CD4-positive, alpha-beta memory T cell (primary cell): Measurements from ENCODE around the gene RPL23. TPM values are rescaled to one million over a fixed set of nuclear protein-coding genes. Genes with fewer than 3 reads are reported as not detected.
A peak's percentile ranks its signal among the peaks of the same experiment; 100 is the strongest.

ENCODE experiments used
- CTCF ChIA-PET: fragments of 350-600 bp; sonication (Branson Sonifier 250); formaldehyde crosslinking; loops from one replicate; lab custom pipeline; 2021; ENCODE audit warnings: inconsistent platforms; ENCODE audit not compliant: partially characterized antibody; lab: Charles Lee
- POLR2A ChIA-PET: fragments of 350-600 bp; sonication (Branson Sonifier 250); formaldehyde crosslinking; loops from one replicate; lab custom pipeline; 2021; ENCODE audit not compliant: partially characterized antibody; lab: Charles Lee
- DNase-seq, 5 donors: peaks; one replicate each; pipeline versions ENCODE4 v3.0.0 to v3.0.0-alpha.2; 2020 to 2022; ENCODE audit warnings: mixed read lengths in 1 of 5
- H3K27ac ChIP-seq: one replicate; pipeline ENCODE4 v1.7.0; 2013; ENCODE audit warnings: low read depth, low read length
- H3K27me3 ChIP-seq: 2 replicates; pipeline ENCODE4 v1.7.0; 2013; ENCODE audit warnings: mild to moderate bottlenecking, low read length, moderate library complexity; ENCODE audit not compliant: insufficient read depth
- H3K36me3 ChIP-seq: 2 replicates; pipeline ENCODE4 v1.7.0; 2013; ENCODE audit warnings: mild to moderate bottlenecking, low read length, moderate library complexity; ENCODE audit not compliant: insufficient read depth
- H3K4me1 ChIP-seq: 2 replicates; pipeline ENCODE4 v1.7.0; 2013; ENCODE audit warnings: mild to moderate bottlenecking, low read length, moderate library complexity; ENCODE audit not compliant: insufficient read depth
- H3K4me3 ChIP-seq, 2 donors: one replicate each; pipeline ENCODE4 v1.7.0; 2013; ENCODE audit warnings: low read length in 2 of 2, mild to moderate bottlenecking in 1 of 2
- H3K9me3 ChIP-seq, 2 donors: one replicate each; pipeline ENCODE4 v1.7.0; 2013; ENCODE audit warnings: low read length in 2 of 2, control low read depth in 1 of 2; ENCODE audit not compliant: control insufficient read depth in 1 of 2
- H3K27ac Mint-ChIP-seq, 7 donors: one replicate each; pipeline ENCODE4 v1.8.0; 2020 to 2021; ENCODE audit warnings: mixed read lengths in 7 of 7, mild to moderate bottlenecking in 6 of 7, inconsistent platforms in 3 of 7, moderate library complexity in 3 of 7
- H3K27me3 Mint-ChIP-seq, 2 donors: one replicate each; pipeline ENCODE4 v1.8.0; 2020 to 2021; ENCODE audit warnings: mixed read lengths in 2 of 2
- H3K36me3 Mint-ChIP-seq, 2 donors: one replicate each; pipeline ENCODE4 v1.8.0; 2020 to 2021; ENCODE audit warnings: mixed read lengths in 2 of 2, inconsistent platforms in 1 of 2, mild to moderate bottlenecking in 1 of 2
- H3K4me1 Mint-ChIP-seq, 4 donors: one replicate each; pipeline ENCODE4 v1.8.0; 2020 to 2021; ENCODE audit warnings: mixed read lengths in 4 of 4, mild to moderate bottlenecking in 1 of 4
- H3K4me3 Mint-ChIP-seq, 8 donors: one replicate each; pipeline ENCODE4 v1.8.0; 2020 to 2021; ENCODE audit warnings: mixed read lengths in 8 of 8, mild to moderate bottlenecking in 7 of 8, moderate library complexity in 6 of 8, inconsistent platforms in 3 of 8
- H3K9me3 Mint-ChIP-seq, 8 donors: one replicate each; pipeline ENCODE4 v1.8.0; 2020 to 2021; ENCODE audit warnings: mixed read lengths in 8 of 8, mild to moderate bottlenecking in 5 of 8, inconsistent platforms in 3 of 8, moderate library complexity in 1 of 8
- intact Hi-C: fragments of 100-400 bp; cut with micrococcal nuclease; formaldehyde crosslinking; loops from one replicate; pipeline ENCODE4 v1.15.1; 2023
- polyA plus RNA-seq, 2 donors: library from polyadenylated mRNA; unstranded; fragments of 300-500 nt; fragmentation: Illumina TruSeq; gene quantifications; one replicate each; pipeline ENCODE4 v1.2.3, GENCODE V29; 2021
- total RNA-seq, 2 experiments: library from RNA; stranded (reverse); gene quantifications; one replicate each; pipeline ENCODE4 v1.2.3, GENCODE V29; 2021

Gene RPL23
- total and polyA plus RNA-seq, 4 experiments from 2014 or later, result 728 to 1,572 (median 1,413) TPM

GRCh38 chr17:38869526-38870258 is 16.2 kb upstream of the RPL23 start, which contains the start of gene LASP1:
Gene LASP1, plus strand, starts transcription at chr17:38870058. Its CDS starts 132 bp downstream, at chr17:38870190.
- H3K27ac ChIP-seq, result peak within 1 kb of the TSS; percentile 88
- Mint-ChIP-seq H3K36me3 (peaks cover 4 to 37% of the 10 kb centered on the region in 2 donors), H3K4me1 (peaks cover 39 to 70% (median 49%) of the 10 kb centered on the region in 4 donors), H3K4me3 (peak within 1 kb of the TSS; percentile 93 to 100 (median 98)), H3K27ac (peak within 1 kb of the TSS; percentile 96 to 100 (median 98)), H3K9me3 (peaks cover 0 to 9% (median 0%) of the 10 kb centered on the region in 8 donors), H3K27me3 (peaks cover 0 to 7% of the 10 kb centered on the region in 2 donors)
- peak; percentile 86 to 89 (median 88) for DNase-seq
- CTCF ChIA-PET, result interaction anchor here (0.6 to 4.1 kb wide), 18 partner anchors 10 to 330 kb away, joined by 3 to 41 read pairs (median 6); partner anchors contain the start of genes CWC25, LASP1NB, RPL19 and RPL23
- POLR2A ChIA-PET, result interaction anchor here (0.6 to 9.5 kb wide), 30 partner anchors 14 to 369 kb away, joined by 3 to 229 read pairs (median 10); partner anchors contain the start of genes CWC25, FBXO47, LASP1NB and MLLT6
- H3K36me3 ChIP-seq, result peaks cover 6% of the 10 kb centered on the region
- no peaks in the 10 kb centered on the region for H3K9me3 ChIP-seq
- peaks cover 52% of the 10 kb centered on the region for H3K4me1 ChIP-seq
- intact Hi-C loops, result loop anchor here (1.0 to 5.0 kb wide), 10 partner anchors 16 to 284 kb away; partner anchors contain the start of genes CWC25, FBXO47, LASP1NB and RPL23
- H3K4me3 ChIP-seq, result peak within 1 kb of the TSS; percentile 89 to 99
- H3K27me3 ChIP-seq, result no peaks in the 10 kb centered on the region

- H3K9me3 ChIP-seq, result no peaks in the 10 kb centered on the region
- H3K4me1 Mint-ChIP-seq, result peaks cover 35 to 63% (median 44%) of the 10 kb centered on the region in 4 donors
- intact Hi-C loops, result loop anchor here (1.0 kb wide), 4 partner anchors 16 to 284 kb away; partner anchors contain the start of gene RPL23
- H3K27ac ChIP-seq, result peak overlapping the region; percentile 88
- H3K4me1 ChIP-seq, result peaks cover 45% of the 10 kb centered on the region
- peak; percentile 85 to 91 (median 87) for DNase-seq
- H3K4me3 Mint-ChIP-seq, result peak overlapping the region; percentile 93 to 100 (median 96)
- peaks cover 0 to 7% of the 10 kb centered on the region in 2 donors for H3K27me3 Mint-ChIP-seq
- peaks cover 0 to 9% (median 0%) of the 10 kb centered on the region in 8 donors for H3K9me3 Mint-ChIP-seq
- no peaks in the 10 kb centered on the region for H3K27me3 ChIP-seq
- POLR2A ChIA-PET, result interaction anchor here (0.6 to 9.5 kb wide), 28 partner anchors 14 to 369 kb away, joined by 3 to 229 read pairs (median 11); partner anchors contain the start of genes CWC25, FBXO47, LASP1NB and MLLT6
- peak overlapping the region; percentile 66 to 99 for H3K4me3 ChIP-seq
- peak overlapping the region; percentile 96 to 100 (median 97) for H3K27ac Mint-ChIP-seq
- CTCF ChIA-PET, result interaction anchor here (0.5 to 4.1 kb wide), 23 partner anchors 10 to 1242 kb away, joined by 3 to 41 read pairs (median 5); partner anchors contain the start of genes CWC25, LASP1NB, RPL19 and RPL23
- peaks cover 6% of the 10 kb centered on the region for H3K36me3 ChIP-seq
- H3K36me3 Mint-ChIP-seq, result peaks cover 4 to 37% of the 10 kb centered on the region in 2 donors
Observed at GRCh38 chr17:38868817-38869525, 15.4 kb upstream of the RPL23 start.

- Histone ChIP-seq H3K9me3 (no peaks in the 10 kb centered on the region), H3K4me1 (peaks cover 37% of the 10 kb centered on the region), H3K4me3 (peak overlapping the region; percentile 66 to 99), H3K36me3 (peaks cover 6% of the 10 kb centered on the region), H3K27me3 (no peaks in the 10 kb centered on the region), H3K27ac (peak overlapping the region; percentile 88)
- ChIA-PET CTCF (interaction anchor here (0.5 to 4.1 kb wide), 21 partner anchors 13 to 1243 kb away, joined by 3 to 41 read pairs (median 4); partner anchors contain the start of genes LASP1NB, PLXDC1 and RPL23), POLR2A (interaction anchor here (1.0 to 9.5 kb wide), 17 partner anchors 15 to 332 kb away, joined by 3 to 229 read pairs (median 17); partner anchors contain the start of genes CWC25, FBXO47, MLLT6 and PIP4K2B)
- H3K4me3 Mint-ChIP-seq, result peak overlapping the region; percentile 93 to 100 (median 96)
- peaks cover 0 to 9% (median 0%) of the 10 kb centered on the region in 8 donors for H3K9me3 Mint-ChIP-seq
- peak in 1 of 5 donors; percentile 61 for DNase-seq
- peaks cover 0 to 7% of the 10 kb centered on the region in 2 donors for H3K27me3 Mint-ChIP-seq
- intact Hi-C loops, result no loop called here
- peak overlapping the region; percentile 96 to 100 (median 97) for H3K27ac Mint-ChIP-seq
- peaks cover 4 to 35% of the 10 kb centered on the region in 2 donors for H3K36me3 Mint-ChIP-seq
- H3K4me1 Mint-ChIP-seq, result peaks cover 28 to 55% (median 37%) of the 10 kb centered on the region in 4 donors
Observed at GRCh38 chr17:38867968-38868816, 14.7 kb upstream of the RPL23 start.

- H3K9me3 ChIP-seq, result no peaks in the 10 kb centered on the region
- H3K27me3 ChIP-seq, result no peaks in the 10 kb centered on the region
- no peaks in the 10 kb centered on the region for H3K36me3 ChIP-seq
- H3K4me1 ChIP-seq, result peaks cover 29% of the 10 kb centered on the region
- CTCF ChIA-PET, result interaction anchor here (0.9 to 3.8 kb wide), 19 partner anchors 9 to 308 kb away, joined by 3 to 40 read pairs (median 3); partner anchors contain the start of genes LASP1NB, PLXDC1 and RPL23
- Mint-ChIP-seq H3K4me1 (peaks cover 23 to 47% (median 29%) of the 10 kb centered on the region in 4 donors), H3K4me3 (peak overlapping the region; percentile 93 to 100 (median 96)), H3K27me3 (peaks cover 0 to 7% of the 10 kb centered on the region in 2 donors), H3K27ac (peak overlapping the region; percentile 93 to 100 (median 97)), H3K36me3 (peaks cover 4 to 31% of the 10 kb centered on the region in 2 donors), H3K9me3 (peaks cover 0 to 9% (median 0%) of the 10 kb centered on the region in 8 donors)
- DNase-seq, result peak; percentile 57 to 76 (median 73)
- H3K27ac ChIP-seq, result peak overlapping the region; percentile 88
- peak overlapping the region; percentile 25 to 99 for H3K4me3 ChIP-seq
- POLR2A ChIA-PET, result interaction anchor here (1.0 to 9.5 kb wide), 14 partner anchors 15 to 332 kb away, joined by 3 to 229 read pairs (median 23); partner anchors contain the start of genes CWC25, FBXO47, PIP4K2B and PLXDC1
- intact Hi-C loops, result no loop called here
Observed at GRCh38 chr17:38867179-38867967, 13.9 kb upstream of the RPL23 start.

GRCh38 chr17:38864636-38865398 is 11.3 kb upstream of the RPL23 start:
- intact Hi-C loops, result no loop called here
- peaks cover 0 to 7% of the 10 kb centered on the region in 2 donors for H3K27me3 Mint-ChIP-seq
- Histone ChIP-seq H3K9me3 (no peaks in the 10 kb centered on the region), H3K36me3 (no peaks in the 10 kb centered on the region), H3K27ac (no peak overlapping the region), H3K4me3 (no peak overlapping the region), H3K27me3 (no peaks in the 10 kb centered on the region), H3K4me1 (peaks cover 15% of the 10 kb centered on the region)
- DNase-seq, result no peak
- peaks cover 12 to 24% (median 16%) of the 10 kb centered on the region in 4 donors for H3K4me1 Mint-ChIP-seq
- H3K9me3 Mint-ChIP-seq, result peaks cover 0 to 7% (median 0%) of the 10 kb centered on the region in 8 donors
- peaks cover 0 to 11% of the 10 kb centered on the region in 2 donors for H3K36me3 Mint-ChIP-seq
- POLR2A ChIA-PET, result interaction anchor here (1.2 kb wide), 1 partner anchor 11 kb away, joined by 6 read pairs; the partner anchor contains the start of gene RPL23
- no peak overlapping the region for H3K4me3 Mint-ChIP-seq
- H3K27ac Mint-ChIP-seq, result peak overlapping the region in 1 of 7 donors; percentile 12
- CTCF ChIA-PET, result no interaction called here
